Spleen (tissue), 11 donors: Measurements from ENCODE around the gene PTPN7. TPM values are rescaled to one million over a fixed set of nuclear protein-coding genes. Genes with fewer than 3 reads are reported as not detected.

Experiments
- DNase-seq: peaks from one replicate; pipeline ENCODE4 v3.0.0-alpha.2; 2020
- H3K27ac ChIP-seq, 8 donors: fragments of 200-600 bp; sonication (generic) in 7 of 8; 1 replicate in 4 of 8; 2 replicates in 4 of 8; pipeline versions ENCODE4 v1.5.0 to v1.8.0; 2016 to 2021; ENCODE audit warnings: inconsistent platforms in 4 of 8, mild to moderate bottlenecking in 4 of 8, moderate library complexity in 1 of 8
- H3K27me3 ChIP-seq, 7 donors: fragments of 200-600 bp; sonication (generic) in 6 of 7; replicated peaks in 1 of 7; 1 replicate in 4 of 7; 2 replicates in 3 of 7; pipeline versions ENCODE4 v1.5.0 to v1.8.0; 2016 to 2021; ENCODE audit warnings: inconsistent platforms in 3 of 7, mild to moderate bottlenecking in 1 of 7
- H3K36me3 ChIP-seq, 6 donors: fragments of 200-600 bp; sonication (generic) in 5 of 6; 1 replicate in 4 of 6; 2 replicates in 2 of 6; pipeline versions ENCODE4 v1.5.0 to v1.8.0; 2016 to 2021; ENCODE audit warnings: inconsistent platforms in 2 of 6
- H3K4me1 ChIP-seq, 6 donors: fragments of 200-600 bp; sonication (generic) in 5 of 6; 1 replicate in 3 of 6; 2 replicates in 3 of 6; pipeline versions ENCODE4 v1.5.0 to v1.8.0; 2016 to 2021; ENCODE audit warnings: inconsistent platforms in 3 of 6
- H3K4me3 ChIP-seq, 8 donors: fragments of 200-600 bp; sonication (generic) in 7 of 8; 1 replicate in 4 of 8; 2 replicates in 4 of 8; pipeline versions ENCODE4 v1.5.0 to v1.8.0; 2016 to 2021; ENCODE audit warnings: inconsistent platforms in 4 of 8, mild to moderate bottlenecking in 4 of 8, moderate library complexity in 2 of 8
- H3K9me3 ChIP-seq, 8 donors: fragments of 200-600 bp; sonication (generic) in 7 of 8; 1 replicate in 4 of 8; 2 replicates in 4 of 8; pipeline versions ENCODE4 v1.5.0 to v1.8.0; 2016 to 2021; ENCODE audit warnings: inconsistent platforms in 4 of 8
- POLR2A ChIP-seq, 3 donors: fragments of 450-650 bp; IDR thresholded peaks; one replicate each; pipeline ENCODE4 v1.5.1; 2017; ENCODE audit warnings: antibody characterized with exemption in 3 of 3, mild to moderate bottlenecking in 1 of 3
- POLR2AphosphoS5 ChIP-seq, 3 donors: sonication (generic); formaldehyde crosslinking; IDR thresholded peaks; one replicate each; pipeline ENCODE4 v1.5.1; 2017; ENCODE audit warnings: antibody characterized with exemption in 3 of 3
- WGBS, 5 donors: extraction: QIAGEN DNeasy Blood & Tissue Kit in 3 of 5; methylation state at CpG; one replicate each; pipeline versions ENCODE4 v1.1.5 to v1.1.7; 2013 to 2018; 5-methylcytosine and 5-hydroxymethylcytosine counted together
- intact Hi-C: fragments of 100-400 bp; cut with DNase I; formaldehyde crosslinking; loops from one replicate; pipeline ENCODE4 v1.15.0; 2023; ENCODE audit warnings: low total_unique reads
- polyA plus RNA-seq, 3 donors: library from polyadenylated mRNA; stranded (reverse); fragments of 200-250 nt; gene quantifications; one replicate each; pipeline ENCODE4 v1.2.1, GENCODE V29; 2013
- total RNA-seq, 7 donors: library from RNA; depleted of rRNA in 3 of 7; stranded (reverse); fragments of >200 nt in 3 of 7; fragmentation: NEBNext Ultra II Directional in 4 of 7; extraction: Animal tissue kit (Norgen Biotek cat#: 25700) in 4 of 7; gene quantifications; one replicate each; pipeline versions ENCODE4 v1.1.0 to v1.2.1, GENCODE V29; 2016 to 2021
- TF ChIP-seq, protein P1 (sequence below), 11 experiments: fragments of 200-600 bp in 7 of 11; fragments of 450-650 bp in 4 of 11; sonication (generic) in 4 of 11; IDR thresholded peaks in 8 of 11; conservative IDR thresholded peaks in 3 of 11; 1 replicate in 7 of 11; 2 replicates in 4 of 11; pipeline versions ENCODE4 v1.4.0 to v1.8.0; 2016 to 2021; ENCODE audit warnings: antibody characterized with exemption in 11 of 11, inconsistent platforms in 4 of 11, mild to moderate bottlenecking in 1 of 11
- donor health status: healthy with polysubstance abuse.
- donor health status: DM: no; HTN: no; CAD: no; lungs with moderate emphysema.
- donor health status: DM: no; HTN: no; CAD: no.
- donor health status: Bipolar disorder and iron deficiency.
- donor health status: healthy.
- donor health status: DM: no; HTN: no; CAD: no.
- donor health status: DM: yes; HTN: yes; CAD: no.

PTPN7 gene
- total and polyA plus RNA-seq, 10 donors: 27.8 to 49.0 (median 40.3) TPM

DNA sequence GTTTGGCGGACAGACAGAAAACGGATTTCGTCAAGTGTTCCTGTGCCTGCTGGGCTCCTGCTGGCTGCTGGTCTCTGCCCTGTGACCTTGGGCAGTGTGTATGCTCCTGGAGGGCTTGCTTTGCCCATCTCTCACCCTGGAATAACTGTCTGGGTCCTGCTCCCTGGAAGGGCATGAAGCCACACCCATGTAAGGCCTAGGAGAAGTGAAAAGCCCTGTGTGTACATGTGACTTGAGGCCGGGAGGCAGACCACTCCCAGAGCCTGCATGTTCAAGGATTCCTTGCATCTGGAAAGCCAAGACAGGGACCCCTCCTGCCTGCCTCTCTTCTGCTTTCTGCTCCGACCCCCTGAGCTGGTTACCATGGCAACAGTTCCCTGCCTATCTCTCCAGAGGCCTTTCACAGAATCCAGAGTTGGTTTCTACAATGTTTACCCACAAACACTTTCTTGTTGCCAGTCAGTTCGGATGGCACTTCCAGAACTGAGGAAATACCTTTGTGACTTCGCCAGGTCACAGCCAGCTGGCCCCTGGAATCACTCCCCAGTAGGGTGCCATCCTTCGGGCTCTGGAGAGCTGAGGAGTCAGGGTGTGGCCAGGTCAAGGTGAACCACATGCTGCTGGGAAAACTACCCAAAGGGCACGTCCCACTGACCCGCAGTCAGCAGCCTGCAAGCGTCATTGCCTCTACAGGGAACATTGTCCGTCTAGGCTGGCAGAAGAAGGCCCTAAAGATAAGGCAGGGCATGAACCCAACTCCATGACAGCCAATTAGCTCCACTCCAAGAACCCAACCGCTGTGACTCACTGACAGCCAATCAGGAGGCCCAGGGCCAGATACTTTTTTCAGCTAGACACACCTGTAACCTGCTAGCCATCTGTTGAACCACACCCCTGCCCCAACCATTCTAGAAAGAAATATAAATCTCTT, 52.3 kb downstream of the PTPN7 start:
- H3K4me1 ChIP-seq: peaks cover 0 to 7% (median 0%) of the 10 kb centered on the region in 6 donors
- H3K27me3 ChIP-seq: peaks cover 0 to 3% (median 0%) of the 10 kb centered on the region in 7 donors
- TF ChIP-seq, protein P1, sequence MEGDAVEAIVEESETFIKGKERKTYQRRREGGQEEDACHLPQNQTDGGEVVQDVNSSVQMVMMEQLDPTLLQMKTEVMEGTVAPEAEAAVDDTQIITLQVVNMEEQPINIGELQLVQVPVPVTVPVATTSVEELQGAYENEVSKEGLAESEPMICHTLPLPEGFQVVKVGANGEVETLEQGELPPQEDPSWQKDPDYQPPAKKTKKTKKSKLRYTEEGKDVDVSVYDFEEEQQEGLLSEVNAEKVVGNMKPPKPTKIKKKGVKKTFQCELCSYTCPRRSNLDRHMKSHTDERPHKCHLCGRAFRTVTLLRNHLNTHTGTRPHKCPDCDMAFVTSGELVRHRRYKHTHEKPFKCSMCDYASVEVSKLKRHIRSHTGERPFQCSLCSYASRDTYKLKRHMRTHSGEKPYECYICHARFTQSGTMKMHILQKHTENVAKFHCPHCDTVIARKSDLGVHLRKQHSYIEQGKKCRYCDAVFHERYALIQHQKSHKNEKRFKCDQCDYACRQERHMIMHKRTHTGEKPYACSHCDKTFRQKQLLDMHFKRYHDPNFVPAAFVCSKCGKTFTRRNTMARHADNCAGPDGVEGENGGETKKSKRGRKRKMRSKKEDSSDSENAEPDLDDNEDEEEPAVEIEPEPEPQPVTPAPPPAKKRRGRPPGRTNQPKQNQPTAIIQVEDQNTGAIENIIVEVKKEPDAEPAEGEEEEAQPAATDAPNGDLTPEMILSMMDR (IDR thresholded peaks at IDR 0.05 in 8 of 11, conservative IDR thresholded peaks at IDR 0.05 in 3 of 11): no peak
- no peak for TF ChIP-seq POLR2A (IDR thresholded peaks at IDR 0.05)
- no peak for TF ChIP-seq POLR2AphosphoS5 (IDR thresholded peaks at IDR 0.05)
- H3K4me3 ChIP-seq: no peak overlapping the region
- H3K27ac ChIP-seq: no peak overlapping the region
- no peaks in the 10 kb centered on the region for H3K36me3 ChIP-seq
- intact Hi-C loops: no loop called here
- no peak for DNase-seq
- no peaks in the 10 kb centered on the region for H3K9me3 ChIP-seq
- WGBS, 5 donors: 60 to 82% (median 76%) methylated on average over 9 to 13 of the region's 13 CpGs

DNA sequence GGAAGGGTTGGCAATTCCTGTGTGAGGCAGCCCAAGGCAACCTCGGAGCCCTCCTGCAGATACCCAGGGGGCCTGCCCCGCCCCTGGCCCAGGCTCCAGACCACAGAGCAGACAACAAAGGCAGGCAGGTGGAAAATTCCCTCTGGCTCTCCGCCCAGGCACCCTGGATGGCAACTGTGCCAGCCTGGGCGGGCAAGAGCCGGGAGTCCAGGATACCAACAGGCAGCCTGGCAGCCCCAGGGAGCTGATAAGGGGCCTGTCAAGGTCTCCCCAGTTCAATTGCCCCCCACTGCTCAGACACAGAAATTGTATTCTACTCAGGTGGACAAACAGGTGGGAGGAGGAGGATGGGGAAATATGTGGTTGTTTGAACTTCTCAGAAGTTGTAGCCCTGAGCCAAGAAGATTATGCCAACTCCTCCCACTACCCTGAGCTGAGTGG, 53.1 kb downstream of the PTPN7 start:
- Histone ChIP-seq H3K27ac (no peak overlapping the region), H3K27me3 (no peaks in the 10 kb centered on the region), H3K4me3 (no peak overlapping the region), H3K9me3 (no peaks in the 10 kb centered on the region), H3K36me3 (no peaks in the 10 kb centered on the region), H3K4me1 (peaks cover 0 to 7% (median 0%) of the 10 kb centered on the region in 6 donors)
- 60 to 81% (median 72%) methylated on average over 2 to 5 of the region's 5 CpGs for WGBS, 5 donors
- DNase-seq: no peak
- intact Hi-C loops: no loop called here
- TF ChIP-seq POLR2AphosphoS5 (IDR thresholded peaks at IDR 0.05) (no peak), POLR2A (IDR thresholded peaks at IDR 0.05) (no peak)
- TF ChIP-seq, protein P1 (IDR thresholded peaks at IDR 0.05 in 8 of 11, conservative IDR thresholded peaks at IDR 0.05 in 3 of 11): no peak

DNA sequence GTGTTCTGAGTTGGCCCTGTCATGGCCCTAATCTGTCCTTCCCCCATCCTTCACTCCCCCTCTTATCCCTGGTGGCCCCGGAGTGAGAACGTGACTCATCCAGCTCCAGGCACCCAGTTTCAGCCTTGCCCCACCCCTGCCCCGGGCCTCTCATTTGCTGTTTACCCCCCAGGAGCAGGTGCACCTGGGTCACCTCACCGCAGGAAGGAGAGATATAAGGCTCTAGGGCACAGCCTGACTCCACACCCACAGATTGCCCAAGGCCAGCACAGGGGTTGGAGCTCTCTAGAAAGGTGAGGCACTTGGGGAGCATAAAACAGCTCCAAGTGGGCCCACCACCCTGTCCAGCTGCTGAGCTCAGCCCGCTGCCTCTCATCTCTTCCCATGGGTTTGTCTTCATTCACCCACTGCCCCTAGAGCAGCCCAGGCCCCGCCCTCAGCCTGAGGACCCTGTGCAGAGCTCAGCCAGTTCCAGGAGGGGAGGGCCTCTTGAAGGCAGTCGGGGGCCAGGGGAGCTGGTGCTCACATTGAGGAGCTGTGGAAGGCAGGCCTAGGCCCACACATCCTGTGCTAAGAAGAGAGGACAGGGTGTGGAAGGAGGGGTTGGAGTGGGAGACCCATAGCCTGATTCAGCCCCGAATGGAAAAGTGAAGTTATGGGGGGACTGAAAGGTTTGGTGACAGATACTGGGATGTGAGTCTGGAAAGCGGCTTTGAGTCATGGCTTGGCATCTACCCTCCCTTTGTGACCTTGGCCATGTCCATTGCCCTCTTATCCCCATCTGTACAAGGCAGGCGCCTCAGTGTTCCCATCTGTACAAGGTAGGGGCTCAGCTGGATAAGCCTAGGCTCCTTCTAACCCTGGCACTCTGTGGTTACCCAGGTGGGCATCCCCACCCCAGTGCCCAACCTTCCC, 53.8 kb downstream of the PTPN7 start:
- TF ChIP-seq POLR2AphosphoS5 (IDR thresholded peaks at IDR 0.05) (no peak), POLR2A (IDR thresholded peaks at IDR 0.05) (no peak)
- TF ChIP-seq, protein P1 (IDR thresholded peaks at IDR 0.05 in 8 of 11, conservative IDR thresholded peaks at IDR 0.05 in 3 of 11): no peak
- no peaks in the 10 kb centered on the region for H3K27me3 ChIP-seq
- no peaks in the 10 kb centered on the region for H3K36me3 ChIP-seq
- H3K4me1 ChIP-seq: peaks cover 0 to 7% (median 0%) of the 10 kb centered on the region in 6 donors
- WGBS, 5 donors: 74 to 86% (median 83%) methylated on average over 8 to 10 of the region's 10 CpGs
- H3K27ac ChIP-seq: no peak overlapping the region
- no peak overlapping the region for H3K4me3 ChIP-seq
- intact Hi-C loops: no loop called here
- DNase-seq: no peak
- H3K9me3 ChIP-seq: no peaks in the 10 kb centered on the region
